MCF 10A (cell line): ENCODE measurements around the gene TENT4A. TPM values are rescaled to one million over a fixed set of nuclear protein-coding genes. Genes with fewer than 3 reads are reported as not detected.

Experiments
- BruUV-seq: library from RNA; stranded (reverse); fragments of 400-500 nt; replicated peaks from 2 replicates; lab custom pipeline; 2021; lab: Mats Ljungman, UMichigan
- CTCF ChIA-PET: fragments of 300-600 bp; sonication (Branson Sonifier 250); formaldehyde crosslinking; extraction: SDS; loops from one replicate; lab custom pipeline; 2021; ENCODE audit warnings: antibody characterized with exemption, inconsistent platforms; lab: Yijun Ruan, JAX
- POLR2A ChIA-PET: fragments of 300-600, 350-650 bp; sonication (Branson Sonifier 250); formaldehyde crosslinking; extraction: SDS; loops from one replicate; lab custom pipeline; 2020; ENCODE audit warnings: antibody characterized with exemption, inconsistent platforms; lab: Yijun Ruan, JAX
- DNase-seq: peaks from one replicate; pipeline ENCODE4 v3.0.0-alpha.2; 2018; ENCODE audit not compliant: unreplicated experiment
- H3K27ac Mint-ChIP-seq: one replicate; pipeline ENCODE4 v1.8.0; 2022; ENCODE audit warnings: mild to moderate bottlenecking, low read depth, mixed read lengths; ENCODE audit not compliant: unreplicated experiment
- H3K27me3 Mint-ChIP-seq: one replicate; pipeline ENCODE4 v1.8.0; 2022; ENCODE audit warnings: mixed read lengths; ENCODE audit not compliant: insufficient read depth, unreplicated experiment
- H3K36me3 Mint-ChIP-seq: one replicate; pipeline ENCODE4 v1.8.0; 2022; ENCODE audit warnings: mild to moderate bottlenecking, moderate library complexity, mixed read lengths; ENCODE audit not compliant: insufficient read depth, unreplicated experiment
- H3K4me1 Mint-ChIP-seq: one replicate; pipeline ENCODE4 v1.8.0; 2022; ENCODE audit warnings: mixed read lengths; ENCODE audit not compliant: insufficient read depth, unreplicated experiment
- H3K4me3 Mint-ChIP-seq: one replicate; pipeline ENCODE4 v1.8.0; 2022; ENCODE audit warnings: mild to moderate bottlenecking, moderate library complexity, mixed read lengths; ENCODE audit not compliant: unreplicated experiment
- H3K9me3 Mint-ChIP-seq: one replicate; pipeline ENCODE4 v1.8.0; 2022; ENCODE audit warnings: mixed read lengths; ENCODE audit not compliant: unreplicated experiment
- intact Hi-C: fragments of 100-400 bp; cut with micrococcal nuclease; formaldehyde crosslinking; loops from 2 replicates; pipeline ENCODE4 v1.14.1; 2022
- total RNA-seq: library from RNA; stranded (reverse); gene quantifications from 2 replicates; pipeline ENCODE4 v1.2.3, GENCODE V29; 2022
- TF ChIP-seq, protein P1 (sequence below): fragments of 200-600 bp; IDR thresholded peaks from one replicate; pipeline ENCODE4 v1.8.0; 2022; ENCODE audit warnings: antibody characterized with exemption, mild to moderate bottlenecking; ENCODE audit not compliant: unreplicated experiment

The TENT4A gene
- total RNA-seq, 1 experiment from 2014 or later, result 27.6 TPM

DNA sequence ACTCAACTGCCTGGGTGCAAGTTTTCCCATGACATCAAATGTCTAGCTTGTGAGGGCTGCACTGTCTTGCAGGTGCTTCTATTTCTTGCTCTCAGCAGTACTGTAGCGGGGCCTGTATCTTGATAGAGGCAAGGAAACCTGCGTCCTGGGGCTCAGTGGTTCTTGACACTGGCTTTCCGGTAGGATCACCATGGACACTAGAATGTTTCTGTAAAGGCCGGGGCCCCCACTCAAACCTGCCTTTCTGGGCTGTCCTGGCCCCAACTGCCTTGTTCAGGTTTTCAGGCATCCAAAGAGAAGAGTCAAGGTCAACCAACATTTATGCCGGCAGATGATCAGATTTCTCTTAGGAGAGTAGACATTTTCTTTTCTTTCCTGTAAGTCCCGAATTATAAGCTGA is 26.7 kb upstream of the TENT4A start:
- Mint-ChIP-seq H3K27me3 (peaks cover 37% of the 10 kb centered on the region), H3K9me3 (peaks cover 7% of the 10 kb centered on the region), H3K4me1 (no peaks in the 10 kb centered on the region), H3K36me3 (no peaks in the 10 kb centered on the region), H3K4me3 (no peak overlapping the region), H3K27ac (no peak overlapping the region)
- CTCF ChIA-PET, result no interaction called here
- POLR2A ChIA-PET, result interaction anchor here (1.5 to 1.6 kb wide), 2 partner anchors 10 to 18 kb away, joined by 3 to 5 read pairs; no protein-coding TSS in a partner anchor
- intact Hi-C loops, result no loop called here
- no TSS peak for BruUV-seq
- TF ChIP-seq, protein P1, sequence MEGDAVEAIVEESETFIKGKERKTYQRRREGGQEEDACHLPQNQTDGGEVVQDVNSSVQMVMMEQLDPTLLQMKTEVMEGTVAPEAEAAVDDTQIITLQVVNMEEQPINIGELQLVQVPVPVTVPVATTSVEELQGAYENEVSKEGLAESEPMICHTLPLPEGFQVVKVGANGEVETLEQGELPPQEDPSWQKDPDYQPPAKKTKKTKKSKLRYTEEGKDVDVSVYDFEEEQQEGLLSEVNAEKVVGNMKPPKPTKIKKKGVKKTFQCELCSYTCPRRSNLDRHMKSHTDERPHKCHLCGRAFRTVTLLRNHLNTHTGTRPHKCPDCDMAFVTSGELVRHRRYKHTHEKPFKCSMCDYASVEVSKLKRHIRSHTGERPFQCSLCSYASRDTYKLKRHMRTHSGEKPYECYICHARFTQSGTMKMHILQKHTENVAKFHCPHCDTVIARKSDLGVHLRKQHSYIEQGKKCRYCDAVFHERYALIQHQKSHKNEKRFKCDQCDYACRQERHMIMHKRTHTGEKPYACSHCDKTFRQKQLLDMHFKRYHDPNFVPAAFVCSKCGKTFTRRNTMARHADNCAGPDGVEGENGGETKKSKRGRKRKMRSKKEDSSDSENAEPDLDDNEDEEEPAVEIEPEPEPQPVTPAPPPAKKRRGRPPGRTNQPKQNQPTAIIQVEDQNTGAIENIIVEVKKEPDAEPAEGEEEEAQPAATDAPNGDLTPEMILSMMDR, result no peak
- DNase-seq, result no peak

DNA sequence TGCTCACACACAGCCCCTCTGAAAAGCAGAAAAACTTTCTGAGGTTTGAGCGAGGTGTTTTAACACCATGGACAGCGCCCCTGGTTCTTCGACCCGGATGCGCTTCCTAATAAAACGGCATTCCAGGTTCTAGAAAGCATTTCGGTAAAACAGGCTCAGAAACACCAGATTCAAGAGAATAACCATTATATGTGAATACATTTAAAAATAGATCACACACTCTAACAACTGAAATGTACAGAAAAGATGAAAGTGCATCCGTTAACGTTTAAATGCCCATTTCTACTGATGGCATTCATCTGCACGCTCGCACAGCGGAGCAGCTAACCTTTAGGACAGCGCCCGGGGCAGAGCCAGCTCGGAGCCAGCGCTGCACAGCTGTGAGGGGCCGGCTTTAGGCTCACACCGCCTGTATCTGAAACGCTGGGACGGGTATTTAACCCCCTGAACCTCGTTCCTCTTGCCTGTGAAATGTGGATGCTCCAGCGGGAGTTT is 26.3 kb upstream of the TENT4A start:
- BruUV-seq, result no TSS peak
- no peak for DNase-seq
- Mint-ChIP-seq H3K4me1 (no peaks in the 10 kb centered on the region), H3K27me3 (peaks cover 35% of the 10 kb centered on the region), H3K9me3 (peaks cover 7% of the 10 kb centered on the region), H3K36me3 (no peaks in the 10 kb centered on the region), H3K27ac (no peak overlapping the region), H3K4me3 (no peak overlapping the region)
- ChIA-PET POLR2A (interaction anchor here (1.5 to 1.6 kb wide), 2 partner anchors 11 to 17 kb away, joined by 3 to 5 read pairs; no protein-coding TSS in a partner anchor), CTCF (interaction anchor here (0.6 kb wide), 1 partner anchor 80 kb away, joined by 3 read pairs; no protein-coding TSS in a partner anchor)
- intact Hi-C loops, result no loop called here
- TF ChIP-seq, protein P1, result no peak

DNA sequence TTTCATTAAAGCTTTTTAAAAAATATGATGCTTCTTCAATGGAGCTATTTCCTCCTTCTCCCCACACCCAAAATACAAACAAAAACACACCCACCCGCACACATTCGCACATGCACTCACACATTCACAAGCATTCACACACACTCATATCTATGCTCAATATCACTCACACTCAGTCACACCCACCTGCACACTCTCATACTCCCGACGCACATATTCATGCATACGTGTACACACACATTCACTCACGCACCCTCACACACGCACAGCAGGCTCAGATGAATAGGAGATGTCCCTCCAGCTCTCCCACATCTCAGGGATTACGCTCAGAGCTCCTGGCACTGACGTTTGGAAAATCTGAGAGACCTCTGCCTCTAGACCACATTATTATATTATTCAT is 25.7 kb upstream of the TENT4A start:
- POLR2A ChIA-PET, result interaction anchor here (1.5 kb wide), 1 partner anchor 11 kb away, joined by 3 read pairs; no protein-coding TSS in a partner anchor
- Mint-ChIP-seq H3K9me3 (peaks cover 7% of the 10 kb centered on the region), H3K27me3 (peaks cover 37% of the 10 kb centered on the region), H3K27ac (no peak overlapping the region), H3K4me3 (no peak overlapping the region), H3K36me3 (no peaks in the 10 kb centered on the region), H3K4me1 (no peaks in the 10 kb centered on the region)
- intact Hi-C loops, result no loop called here
- no TSS peak for BruUV-seq
- CTCF ChIA-PET, result interaction anchor here (0.6 to 0.7 kb wide), 2 partner anchors 24 to 79 kb away, joined by 3 to 5 read pairs; no protein-coding TSS in a partner anchor
- no peak for DNase-seq
- TF ChIP-seq, protein P1, result no peak

DNA sequence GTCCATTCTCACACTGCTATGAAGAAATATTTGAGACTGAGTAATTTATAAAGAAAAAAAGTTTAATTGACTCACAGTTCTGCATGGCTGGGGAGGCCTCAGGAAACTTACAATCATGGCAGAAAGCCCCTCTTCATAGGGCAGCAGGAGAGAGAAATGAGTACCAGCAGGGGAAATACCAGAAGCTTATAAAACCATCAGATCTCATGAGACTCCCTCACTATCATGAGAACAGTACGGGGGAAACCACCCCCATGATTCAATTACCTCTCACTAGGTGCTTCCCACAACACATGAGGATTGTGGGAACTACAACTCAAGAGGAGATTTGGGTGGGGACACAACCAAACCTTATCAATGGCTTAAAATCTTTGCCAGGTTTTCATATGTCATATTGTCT is 20.3 kb upstream of the TENT4A start:
- H3K4me1 Mint-ChIP-seq, result no peaks in the 10 kb centered on the region
- TF ChIP-seq, protein P1, result no peak
- POLR2A ChIA-PET, result no interaction called here

More for the DNA sequence above, 20.3 kb upstream of the TENT4A start:
- H3K36me3 Mint-ChIP-seq, result no peaks in the 10 kb centered on the region
- CTCF ChIA-PET, result interaction anchor here (0.9 to 1.1 kb wide), 2 partner anchors 8 to 47 kb away, joined by 3 to 4 read pairs; no protein-coding TSS in a partner anchor
- DNase-seq, result no peak
- no peaks in the 10 kb centered on the region for H3K9me3 Mint-ChIP-seq
- peaks cover 46% of the 10 kb centered on the region for H3K27me3 Mint-ChIP-seq
- no peak overlapping the region for H3K27ac Mint-ChIP-seq
- intact Hi-C loops, result no loop called here
- no TSS peak for BruUV-seq
- H3K4me3 Mint-ChIP-seq, result no peak overlapping the region
